ENCODE data around the gene AKT1S1.

AKT1S1 gene

DNA sequence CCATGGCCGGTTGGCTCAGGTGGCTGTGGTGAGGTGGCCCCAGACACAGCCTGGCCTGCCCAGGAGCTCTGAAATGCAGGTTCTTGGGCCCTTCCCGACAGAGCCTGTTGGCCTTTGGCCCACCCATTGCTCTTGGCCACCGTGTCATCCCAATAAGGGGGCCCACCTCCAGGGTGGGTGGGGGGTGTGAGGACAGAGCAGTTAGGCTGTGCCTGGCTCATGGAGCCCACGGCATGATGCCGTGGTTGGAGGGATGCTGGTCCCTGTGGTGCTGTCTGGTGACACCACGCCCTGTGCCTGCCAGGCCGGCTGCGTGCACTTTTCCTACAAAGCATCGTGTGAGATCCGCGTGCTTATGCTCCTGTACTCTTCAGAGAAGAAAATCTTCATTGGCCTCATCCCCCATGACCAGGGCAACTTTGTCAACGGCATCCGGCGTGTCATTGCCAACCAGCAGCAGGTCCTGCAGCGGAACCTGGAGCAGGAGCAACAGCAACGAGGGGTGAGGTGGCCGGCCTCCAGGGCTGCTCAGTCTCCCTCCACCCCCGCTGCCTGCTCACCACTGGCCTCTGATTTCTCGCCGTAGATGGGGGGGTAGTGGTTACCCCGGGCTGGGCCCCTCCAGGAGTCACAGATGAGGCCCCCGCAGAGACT lies 17.3 kb downstream of the AKT1S1 start:
- peak overlapping the region; percentile 71 for H3K27ac ChIP-seq
- TF ChIP-seq, protein P1, sequence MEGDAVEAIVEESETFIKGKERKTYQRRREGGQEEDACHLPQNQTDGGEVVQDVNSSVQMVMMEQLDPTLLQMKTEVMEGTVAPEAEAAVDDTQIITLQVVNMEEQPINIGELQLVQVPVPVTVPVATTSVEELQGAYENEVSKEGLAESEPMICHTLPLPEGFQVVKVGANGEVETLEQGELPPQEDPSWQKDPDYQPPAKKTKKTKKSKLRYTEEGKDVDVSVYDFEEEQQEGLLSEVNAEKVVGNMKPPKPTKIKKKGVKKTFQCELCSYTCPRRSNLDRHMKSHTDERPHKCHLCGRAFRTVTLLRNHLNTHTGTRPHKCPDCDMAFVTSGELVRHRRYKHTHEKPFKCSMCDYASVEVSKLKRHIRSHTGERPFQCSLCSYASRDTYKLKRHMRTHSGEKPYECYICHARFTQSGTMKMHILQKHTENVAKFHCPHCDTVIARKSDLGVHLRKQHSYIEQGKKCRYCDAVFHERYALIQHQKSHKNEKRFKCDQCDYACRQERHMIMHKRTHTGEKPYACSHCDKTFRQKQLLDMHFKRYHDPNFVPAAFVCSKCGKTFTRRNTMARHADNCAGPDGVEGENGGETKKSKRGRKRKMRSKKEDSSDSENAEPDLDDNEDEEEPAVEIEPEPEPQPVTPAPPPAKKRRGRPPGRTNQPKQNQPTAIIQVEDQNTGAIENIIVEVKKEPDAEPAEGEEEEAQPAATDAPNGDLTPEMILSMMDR (conservative IDR thresholded peaks at IDR 0.05; ENCODE audit: low read depth) = no peak
- ChIA-PET POLR2A (ENCODE audit: low non-redundant PET) (no interaction called here), CTCF (no interaction called here)
- DNase-seq (ENCODE audit: low spot score) = no peak

DNA sequence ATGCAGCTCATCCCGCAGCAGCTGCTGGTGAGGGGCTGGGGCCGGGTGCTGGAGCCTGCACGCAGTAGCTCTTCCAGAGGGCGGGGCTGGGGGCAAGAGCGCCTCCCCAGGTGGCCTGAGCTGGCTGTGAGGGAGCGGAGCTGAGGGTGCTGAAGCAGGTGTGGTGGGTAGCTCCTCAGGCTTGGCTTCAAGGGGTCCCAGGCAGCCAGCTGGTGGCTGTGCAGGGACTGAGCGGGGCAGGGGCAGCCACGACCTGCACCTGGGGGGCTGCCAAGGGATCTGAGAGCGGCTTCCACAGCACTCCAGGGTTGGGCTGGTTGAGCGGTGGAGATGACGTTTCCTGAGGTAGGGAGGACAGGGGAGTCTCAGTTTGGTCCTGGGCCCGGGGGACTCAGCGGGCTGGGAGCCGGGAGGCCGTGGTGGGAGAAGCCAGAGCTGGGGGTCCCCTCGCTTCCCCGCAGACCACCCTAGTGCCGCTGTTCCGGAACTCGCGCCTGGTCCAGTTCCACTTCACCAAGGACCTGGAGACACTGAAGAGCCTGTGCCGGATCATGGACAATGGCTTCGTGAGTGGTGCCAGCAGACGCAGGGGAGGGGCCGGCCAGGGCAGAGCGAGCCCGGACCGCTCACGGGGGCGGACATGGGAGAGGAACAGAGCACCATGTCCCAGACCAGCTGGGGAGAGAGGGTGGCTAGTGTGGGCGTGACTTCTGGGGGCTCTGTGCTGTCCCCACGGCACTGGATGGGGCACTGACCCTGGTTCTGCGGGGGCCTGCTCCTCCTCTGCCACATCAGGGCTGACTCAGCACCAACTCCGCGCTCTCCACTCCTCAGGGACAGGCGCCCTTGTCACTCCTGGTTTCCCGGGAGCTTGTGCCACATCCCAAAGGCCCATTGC lies 18.8 kb downstream of the AKT1S1 start:
- no peak for DNase-seq (ENCODE audit: low spot score)
- H3K27ac ChIP-seq = peak overlapping the region; percentile 71
- CTCF ChIA-PET = interaction anchor here (0.6 kb wide), 1 partner anchor 107 kb away, joined by 3 read pairs; no protein-coding TSS in a partner anchor

DNA sequence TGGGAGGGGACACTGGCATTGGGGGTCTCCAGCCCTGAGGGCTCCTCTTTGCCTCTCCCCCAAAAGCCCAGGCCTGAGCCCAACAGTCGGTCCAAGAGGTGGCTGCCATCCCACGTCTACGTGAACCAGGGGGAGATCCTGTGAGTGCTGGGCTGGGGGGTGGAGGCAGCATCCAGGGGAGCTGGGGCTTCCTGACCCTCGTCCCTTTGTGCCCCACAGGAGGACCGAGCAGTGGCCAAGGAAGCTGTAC lies 19.4 kb downstream of the AKT1S1 start:
- CTCF ChIA-PET = interaction anchor here (0.6 kb wide), 1 partner anchor 106 kb away, joined by 3 read pairs; no protein-coding TSS in a partner anchor
- peak overlapping the region; percentile 71 for H3K27ac ChIP-seq

More for the DNA sequence above, 18.8 kb downstream of the AKT1S1 start:
- TF ChIP-seq, protein P1 (conservative IDR thresholded peaks at IDR 0.05; ENCODE audit: low read depth) = no peak
- POLR2A ChIA-PET (ENCODE audit: low non-redundant PET) = no interaction called here

DNA sequence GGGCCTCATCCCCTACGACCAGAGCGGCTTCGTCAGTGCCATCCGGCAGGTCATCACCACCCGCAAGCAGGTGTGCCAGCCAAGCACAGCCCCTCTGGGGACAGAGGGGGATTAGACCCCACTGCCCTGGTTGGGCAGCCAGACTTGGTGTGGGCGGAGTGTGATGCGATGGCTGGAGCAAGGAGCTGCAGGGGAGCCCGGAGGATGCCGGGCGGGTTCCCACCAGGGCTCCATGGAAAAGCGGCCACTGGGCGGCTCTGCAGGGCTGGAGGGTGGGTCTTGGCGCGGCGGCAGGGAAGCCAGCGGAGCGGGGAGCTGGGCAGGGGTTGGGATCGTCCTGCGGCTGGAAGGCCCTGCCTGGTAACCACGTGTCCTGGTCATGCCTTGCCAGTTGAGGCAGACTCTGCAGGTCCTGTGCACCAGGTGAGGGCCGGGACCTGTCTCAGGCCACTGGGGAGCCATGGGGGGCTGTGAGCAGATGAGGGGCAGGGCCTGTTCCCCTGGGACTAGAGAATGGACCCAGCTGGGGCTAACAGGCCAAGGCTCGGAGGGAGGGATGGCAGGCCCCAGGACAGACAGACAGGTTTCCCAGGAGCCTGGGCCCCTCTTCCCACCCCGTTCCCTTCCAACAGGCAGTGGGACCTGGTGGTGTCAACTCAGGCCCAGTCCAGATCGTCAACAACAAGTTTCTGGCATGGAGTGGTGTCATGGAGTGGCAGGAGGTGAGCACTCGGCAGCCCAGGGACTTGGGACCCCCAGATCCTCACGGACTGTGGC lies 19.9 kb downstream of the AKT1S1 start:
- peak overlapping the region; percentile 71 for H3K27ac ChIP-seq

More for the DNA sequence above, 19.4 kb downstream of the AKT1S1 start:
- POLR2A ChIA-PET (ENCODE audit: low non-redundant PET) = interaction anchor here (0.6 kb wide), 1 partner anchor 844 kb away, joined by 4 read pairs; no protein-coding TSS in a partner anchor
- no peak for DNase-seq (ENCODE audit: low spot score)
- TF ChIP-seq, protein P1 (conservative IDR thresholded peaks at IDR 0.05; ENCODE audit: low read depth) = no peak

DNA sequence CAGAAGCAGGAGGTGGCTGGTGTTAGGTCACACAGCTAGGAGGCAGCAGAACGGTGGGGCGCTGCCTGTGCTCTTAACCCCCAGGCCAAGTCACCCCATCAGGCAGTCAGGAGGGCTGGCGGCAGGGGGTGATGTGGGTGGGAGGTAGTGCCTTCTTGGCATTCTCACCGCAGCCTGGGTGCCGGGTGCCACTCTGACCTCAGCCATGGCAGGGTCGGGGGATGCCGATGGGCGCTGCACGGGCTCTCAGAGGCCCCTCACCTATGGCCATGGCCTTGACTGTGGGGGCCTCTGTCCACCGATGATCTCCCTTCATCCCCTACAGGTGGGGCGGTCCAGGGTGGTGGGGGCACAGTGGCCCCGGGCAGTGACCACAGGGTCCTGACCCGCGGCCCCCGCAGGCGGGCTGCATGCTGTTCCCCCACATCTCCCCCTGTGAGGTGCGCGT lies 20.6 kb downstream of the AKT1S1 start:
- TF ChIP-seq, protein P1 (conservative IDR thresholded peaks at IDR 0.05; ENCODE audit: low read depth) = no peak
- no peak for DNase-seq (ENCODE audit: low spot score)
- CTCF ChIA-PET = no interaction called here
- peak overlapping the region; percentile 71 for H3K27ac ChIP-seq
- POLR2A ChIA-PET (ENCODE audit: low non-redundant PET) = no interaction called here

More for the DNA sequence above, 19.9 kb downstream of the AKT1S1 start:
- TF ChIP-seq, protein P1 (conservative IDR thresholded peaks at IDR 0.05; ENCODE audit: low read depth) = no peak
- CTCF ChIA-PET = no interaction called here
- POLR2A ChIA-PET (ENCODE audit: low non-redundant PET) = interaction anchor here (0.6 kb wide), 1 partner anchor 843 kb away, joined by 4 read pairs; no protein-coding TSS in a partner anchor
- no peak for DNase-seq (ENCODE audit: low spot score)

Measured in RWPE1 (cell line).